Smooth muscle cell (in vitro differentiated cells): ENCODE measurements around the gene NXPH1. TPM values are rescaled to one million over a fixed set of nuclear protein-coding genes. Genes with fewer than 3 reads are reported as not detected.

ENCODE experiments used
- DNase-seq: peaks from one replicate; lab custom pipeline; 2025; ENCODE audit not compliant: unreplicated experiment; lab: John Stamatoyannopoulos, UW
- H2AFZ ChIP-seq: fragments of 200-600 bp; sonication (generic); 2 replicates; pipeline ENCODE4 v1.6.0; 2016; ENCODE audit warnings: antibody characterized with exemption, low read depth, mild to moderate bottlenecking
- H3F3A ChIP-seq: fragments of 200-600 bp; sonication (generic); 2 replicates; pipeline ENCODE4 v1.6.0; 2017; ENCODE audit warnings: antibody characterized with exemption, low read depth
- H3K27ac ChIP-seq: fragments of 200-600 bp; sonication (generic); 2 replicates; pipeline ENCODE4 v1.5.1; 2016; ENCODE audit warnings: low read depth, mild to moderate bottlenecking
- H3K27me3 ChIP-seq: fragments of 200-600 bp; sonication (generic); 2 replicates; pipeline ENCODE4 v1.6.1; 2016; ENCODE audit warnings: low read depth, mild to moderate bottlenecking
- H3K36me3 ChIP-seq: fragments of 200-600 bp; sonication (generic); 2 replicates; pipeline ENCODE4 v1.5.1; 2016; ENCODE audit warnings: low read depth
- H3K4me1 ChIP-seq: fragments of 200-600 bp; sonication (generic); 2 replicates; pipeline ENCODE4 v1.5.1; 2016; ENCODE audit warnings: low read depth
- H3K4me2 ChIP-seq: fragments of 200-600 bp; sonication (generic); 2 replicates; pipeline ENCODE4 v1.6.0; 2016; ENCODE audit warnings: mild to moderate bottlenecking
- H3K4me3 ChIP-seq: fragments of 200-600 bp; sonication (generic); 2 replicates; pipeline ENCODE4 v1.5.1; 2016; ENCODE audit warnings: mild to moderate bottlenecking
- H3K79me2 ChIP-seq: fragments of 200-600 bp; sonication (generic); 2 replicates; pipeline ENCODE4 v1.6.0; 2016; ENCODE audit warnings: low read depth, mild to moderate bottlenecking
- H3K9ac ChIP-seq: fragments of 200-600 bp; sonication (generic); 2 replicates; pipeline ENCODE4 v1.6.0; 2016; ENCODE audit warnings: low read depth
- H3K9me3 ChIP-seq: fragments of 200-600 bp; sonication (generic); replicated peaks from 2 replicates; pipeline ENCODE4 v1.5.1; 2016; ENCODE audit warnings: low read depth
- H4K20me1 ChIP-seq: fragments of 200-600 bp; sonication (generic); 2 replicates; pipeline ENCODE4 v1.6.0; 2016; ENCODE audit warnings: low read depth
- WGBS: methylation state at CpG from one replicate; pipeline ENCODE4 v1.1.7; 2016; ENCODE audit warnings: low lambda C conversion rate; 5-methylcytosine and 5-hydroxymethylcytosine counted together
- polyA plus RNA-seq: library from polyadenylated mRNA; unstranded; fragments of >200 nt; fragmentation: Nextera tagmentation; extraction: Ambion mirVana; gene quantifications from 2 replicates; pipeline ENCODE4 v1.2.1, GENCODE V29; 2016
- total RNA-seq: library from RNA; depleted of rRNA; stranded (reverse); fragments of >200 nt; gene quantifications from 2 replicates; pipeline ENCODE4 v1.2.3, GENCODE V29; 2014
- TF ChIP-seq, protein P1 (sequence below): fragments of 200-600 bp; sonication (generic); IDR thresholded peaks from 2 replicates; pipeline ENCODE4 v1.5.1; 2017; ENCODE audit warnings: borderline replicate concordance, mild to moderate bottlenecking, antibody characterized with exemption; ENCODE audit not compliant: insufficient read depth, poor library complexity, severe bottlenecking

NXPH1 gene
- total and polyA plus RNA-seq, 2 experiments from 2014 or later, result 0.43 to 2.7 TPM

DNA sequence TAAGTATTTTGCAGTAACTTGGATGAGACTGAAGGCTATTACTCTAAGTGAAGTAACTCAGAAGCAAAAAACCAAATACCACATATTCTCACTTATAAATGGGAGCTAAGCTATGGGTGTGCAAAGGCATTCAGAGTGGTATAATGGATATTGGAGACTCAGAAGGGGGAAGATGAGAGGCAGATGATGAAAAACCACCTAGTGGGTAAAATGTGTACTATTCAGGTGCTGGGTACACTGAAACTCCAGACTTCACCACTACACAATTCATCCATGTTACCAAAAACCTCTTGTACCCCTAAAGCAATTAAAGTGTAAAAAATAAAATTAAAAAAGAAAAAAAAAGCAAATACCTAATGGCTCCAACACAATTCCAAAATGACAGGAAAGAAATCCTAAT, 351.7 kb downstream of the NXPH1 start:
- Histone ChIP-seq H2AFZ (no peak overlapping the region), H3F3A (no peaks in the 10 kb centered on the region), H4K20me1 (no peaks in the 10 kb centered on the region), H3K4me2 (no peak overlapping the region), H3K79me2 (no peaks in the 10 kb centered on the region), H3K36me3 (no peaks in the 10 kb centered on the region), H3K9me3 (no peaks in the 10 kb centered on the region), H3K27me3 (no peaks in the 10 kb centered on the region), H3K4me3 (no peak overlapping the region), H3K9ac (no peak overlapping the region), H3K4me1 (no peaks in the 10 kb centered on the region), H3K27ac (no peak overlapping the region)
- DNase-seq, result no peak
- TF ChIP-seq, protein P1, sequence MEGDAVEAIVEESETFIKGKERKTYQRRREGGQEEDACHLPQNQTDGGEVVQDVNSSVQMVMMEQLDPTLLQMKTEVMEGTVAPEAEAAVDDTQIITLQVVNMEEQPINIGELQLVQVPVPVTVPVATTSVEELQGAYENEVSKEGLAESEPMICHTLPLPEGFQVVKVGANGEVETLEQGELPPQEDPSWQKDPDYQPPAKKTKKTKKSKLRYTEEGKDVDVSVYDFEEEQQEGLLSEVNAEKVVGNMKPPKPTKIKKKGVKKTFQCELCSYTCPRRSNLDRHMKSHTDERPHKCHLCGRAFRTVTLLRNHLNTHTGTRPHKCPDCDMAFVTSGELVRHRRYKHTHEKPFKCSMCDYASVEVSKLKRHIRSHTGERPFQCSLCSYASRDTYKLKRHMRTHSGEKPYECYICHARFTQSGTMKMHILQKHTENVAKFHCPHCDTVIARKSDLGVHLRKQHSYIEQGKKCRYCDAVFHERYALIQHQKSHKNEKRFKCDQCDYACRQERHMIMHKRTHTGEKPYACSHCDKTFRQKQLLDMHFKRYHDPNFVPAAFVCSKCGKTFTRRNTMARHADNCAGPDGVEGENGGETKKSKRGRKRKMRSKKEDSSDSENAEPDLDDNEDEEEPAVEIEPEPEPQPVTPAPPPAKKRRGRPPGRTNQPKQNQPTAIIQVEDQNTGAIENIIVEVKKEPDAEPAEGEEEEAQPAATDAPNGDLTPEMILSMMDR, result no peak

DNA sequence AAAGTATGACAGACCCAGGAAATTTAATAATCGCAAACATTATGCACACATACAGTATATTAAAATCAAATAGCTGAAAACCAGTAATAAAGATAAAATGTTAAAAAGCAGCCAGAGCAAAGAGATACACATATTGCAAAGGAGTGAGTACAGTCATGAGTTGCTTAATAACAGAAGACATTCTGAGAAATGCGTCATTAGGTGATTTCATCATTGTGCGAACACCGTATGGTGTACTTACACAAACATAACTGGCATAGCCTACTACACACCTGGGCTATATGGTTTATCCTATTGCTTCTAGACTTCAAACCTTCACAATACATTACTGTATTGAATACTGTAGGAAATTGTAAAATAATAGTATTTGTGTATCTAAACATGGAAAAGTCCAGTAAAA, 367.6 kb downstream of the NXPH1 start:
- 96% methylated on average over 4 of the region's 4 CpGs for WGBS
- DNase-seq, result no peak
- Histone ChIP-seq H3K4me1 (no peaks in the 10 kb centered on the region), H2AFZ (no peak overlapping the region), H3K4me3 (no peak overlapping the region), H3K9ac (no peak overlapping the region), H3K27me3 (no peaks in the 10 kb centered on the region), H4K20me1 (no peaks in the 10 kb centered on the region), H3K27ac (no peak overlapping the region), H3K9me3 (no peaks in the 10 kb centered on the region), H3K79me2 (no peaks in the 10 kb centered on the region), H3K36me3 (no peaks in the 10 kb centered on the region), H3F3A (no peaks in the 10 kb centered on the region), H3K4me2 (no peak overlapping the region)
- TF ChIP-seq, protein P1, result no peak

Other genes with a start within 250 kb of the NXPH1 start
- 5.0 and 6.3 TPM in 2 replicates for gene ICA1, start 171.4 kb upstream of the NXPH1 start, total RNA-seq
- gene ICA1, start 171.4 kb upstream of the NXPH1 start, polyA plus RNA-seq, result 4.3 and 8.4 TPM in 2 replicates